Thyroid gland (tissue), 4 donors: ENCODE measurements around the gene GAK.

Source experiments
- CTCF ChIP-seq, 6 experiments: fragments of 200-600 bp in 3 of 6; fragments of 450-650 bp in 3 of 6; sonication (generic) in 3 of 6; IDR thresholded peaks; one replicate each; pipeline ENCODE4 v1.5.1; 2016 to 2019; ENCODE audit warnings: antibody characterized with exemption in 6 of 6, mild to moderate bottlenecking in 2 of 6, inconsistent platforms in 1 of 6, moderate library complexity in 1 of 6
- POLR2A ChIP-seq, 2 donors: fragments of 450-650 bp; IDR thresholded peaks; one replicate each; pipeline ENCODE4 v1.6.1; 2017; ENCODE audit warnings: antibody characterized with exemption in 2 of 2, mild to moderate bottlenecking in 2 of 2, moderate library complexity in 1 of 2

DNA sequence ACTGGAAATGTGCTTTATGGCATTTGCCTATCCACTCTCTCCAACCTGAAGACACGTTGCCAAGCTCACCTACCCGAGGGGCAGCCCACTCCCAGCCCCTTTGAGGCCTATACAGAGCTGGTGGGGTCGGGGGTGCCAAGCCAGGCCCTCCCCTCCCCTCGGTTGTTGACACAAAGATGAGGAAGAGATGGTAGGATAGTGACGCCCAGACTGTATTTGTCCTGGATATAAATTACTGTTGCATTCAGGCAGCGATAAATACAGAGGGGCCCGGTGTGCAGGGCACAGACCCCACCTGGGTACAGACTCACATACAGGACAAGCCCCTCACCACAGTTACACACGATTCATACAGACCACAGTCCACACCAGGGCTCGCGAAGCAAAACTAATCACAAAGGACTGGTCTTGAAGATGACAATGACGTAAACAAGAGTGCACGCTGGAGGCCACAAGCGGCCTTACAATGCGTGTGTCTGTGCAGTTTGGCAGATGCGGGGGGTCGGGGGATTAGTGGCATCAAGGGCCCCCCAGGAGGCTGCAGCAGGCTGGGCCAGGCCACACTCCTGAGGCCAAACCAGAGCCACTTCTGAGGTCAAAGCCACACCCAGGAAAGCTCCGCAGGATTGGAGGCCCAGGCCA is 26.7 kb upstream of the GAK start:
- TF ChIP-seq CTCF (IDR thresholded peaks at IDR 0.05) (no peak), POLR2A (IDR thresholded peaks at IDR 0.05) (no peak)
